CD4-positive, alpha-beta memory T cell (primary cell): Measurements from ENCODE around the gene FAM9C. TPM values are rescaled to one million over a fixed set of nuclear protein-coding genes. Genes with fewer than 3 reads are reported as not detected.

ENCODE experiments used
- CTCF ChIA-PET: fragments of 350-600 bp; sonication (Branson Sonifier 250); formaldehyde crosslinking; loops from one replicate; lab custom pipeline; 2021; ENCODE audit warnings: inconsistent platforms; ENCODE audit not compliant: partially characterized antibody; lab: Charles Lee
- POLR2A ChIA-PET: fragments of 350-600 bp; sonication (Branson Sonifier 250); formaldehyde crosslinking; loops from one replicate; lab custom pipeline; 2021; ENCODE audit not compliant: partially characterized antibody; lab: Charles Lee
- DNase-seq, 5 donors: peaks; one replicate each; pipeline versions ENCODE4 v3.0.0 to v3.0.0-alpha.2; 2020 to 2022; ENCODE audit warnings: mixed read lengths in 1 of 5
- H3K27ac ChIP-seq: one replicate; pipeline ENCODE4 v1.7.0; 2013; ENCODE audit warnings: low read depth, low read length
- H3K27me3 ChIP-seq: 2 replicates; pipeline ENCODE4 v1.7.0; 2013; ENCODE audit warnings: mild to moderate bottlenecking, low read length, moderate library complexity; ENCODE audit not compliant: insufficient read depth
- H3K36me3 ChIP-seq: 2 replicates; pipeline ENCODE4 v1.7.0; 2013; ENCODE audit warnings: mild to moderate bottlenecking, low read length, moderate library complexity; ENCODE audit not compliant: insufficient read depth
- H3K4me1 ChIP-seq: 2 replicates; pipeline ENCODE4 v1.7.0; 2013; ENCODE audit warnings: mild to moderate bottlenecking, low read length, moderate library complexity; ENCODE audit not compliant: insufficient read depth
- H3K4me3 ChIP-seq, 2 donors: one replicate each; pipeline ENCODE4 v1.7.0; 2013; ENCODE audit warnings: low read length in 2 of 2, mild to moderate bottlenecking in 1 of 2
- H3K9me3 ChIP-seq, 2 donors: one replicate each; pipeline ENCODE4 v1.7.0; 2013; ENCODE audit warnings: low read length in 2 of 2, control low read depth in 1 of 2; ENCODE audit not compliant: control insufficient read depth in 1 of 2
- H3K27ac Mint-ChIP-seq, 7 donors: one replicate each; pipeline ENCODE4 v1.8.0; 2020 to 2021; ENCODE audit warnings: mixed read lengths in 7 of 7, mild to moderate bottlenecking in 6 of 7, inconsistent platforms in 3 of 7, moderate library complexity in 3 of 7
- H3K27me3 Mint-ChIP-seq, 2 donors: one replicate each; pipeline ENCODE4 v1.8.0; 2020 to 2021; ENCODE audit warnings: mixed read lengths in 2 of 2
- H3K36me3 Mint-ChIP-seq, 2 donors: one replicate each; pipeline ENCODE4 v1.8.0; 2020 to 2021; ENCODE audit warnings: mixed read lengths in 2 of 2, inconsistent platforms in 1 of 2, mild to moderate bottlenecking in 1 of 2
- H3K4me1 Mint-ChIP-seq, 4 donors: one replicate each; pipeline ENCODE4 v1.8.0; 2020 to 2021; ENCODE audit warnings: mixed read lengths in 4 of 4, mild to moderate bottlenecking in 1 of 4
- H3K4me3 Mint-ChIP-seq, 8 donors: one replicate each; pipeline ENCODE4 v1.8.0; 2020 to 2021; ENCODE audit warnings: mixed read lengths in 8 of 8, mild to moderate bottlenecking in 7 of 8, moderate library complexity in 6 of 8, inconsistent platforms in 3 of 8
- H3K9me3 Mint-ChIP-seq, 8 donors: one replicate each; pipeline ENCODE4 v1.8.0; 2020 to 2021; ENCODE audit warnings: mixed read lengths in 8 of 8, mild to moderate bottlenecking in 5 of 8, inconsistent platforms in 3 of 8, moderate library complexity in 1 of 8
- intact Hi-C: fragments of 100-400 bp; cut with micrococcal nuclease; formaldehyde crosslinking; loops from one replicate; pipeline ENCODE4 v1.15.1; 2023
- polyA plus RNA-seq, 2 donors: library from polyadenylated mRNA; unstranded; fragments of 300-500 nt; fragmentation: Illumina TruSeq; gene quantifications; one replicate each; pipeline ENCODE4 v1.2.3, GENCODE V29; 2021
- total RNA-seq, 2 experiments: library from RNA; stranded (reverse); gene quantifications; one replicate each; pipeline ENCODE4 v1.2.3, GENCODE V29; 2021

FAM9C gene
- total and polyA plus RNA-seq, 4 experiments from 2014 or later: 0.34 TPM; not detected in 3

- no peaks in the 10 kb centered on the region for H3K27me3 Mint-ChIP-seq
- peaks cover 11 to 12% of the 10 kb centered on the region in 2 donors for H3K36me3 Mint-ChIP-seq
- peak overlapping the region in 2 of 7 donors; percentile 10 to 43 for H3K27ac Mint-ChIP-seq
- no peaks in the 10 kb centered on the region for H3K9me3 ChIP-seq
- intact Hi-C loops: no loop called here
- peak overlapping the region in 3 of 8 donors; percentile 8 to 43 (median 36) for H3K4me3 Mint-ChIP-seq
- ChIA-PET CTCF (interaction anchor here (1.1 to 1.4 kb wide), 2 partner anchors 8 to 53 kb away, joined by 3 to 6 read pairs; no protein-coding TSS in a partner anchor), POLR2A (interaction anchor here (1.0 to 1.6 kb wide), 8 partner anchors 8 to 81 kb away, joined by 3 to 12 read pairs (median 6); no protein-coding TSS in a partner anchor)
- H3K4me1 Mint-ChIP-seq: peaks cover 28 to 56% (median 45%) of the 10 kb centered on the region in 4 donors
- no peak overlapping the region for H3K27ac ChIP-seq
- no peak overlapping the region for H3K4me3 ChIP-seq
- H3K4me1 ChIP-seq: peaks cover 39% of the 10 kb centered on the region
- peaks cover 0 to 25% (median 16%) of the 10 kb centered on the region in 8 donors for H3K9me3 Mint-ChIP-seq
- no peak for DNase-seq
- no peaks in the 10 kb centered on the region for H3K36me3 ChIP-seq
- H3K27me3 ChIP-seq: no peaks in the 10 kb centered on the region
Measured at GRCh38 chrX:13059637-13060499, 15.4 kb upstream of the FAM9C start.

GRCh38 chrX:13055486-13055885, 11.1 kb upstream of the FAM9C start:
- peak overlapping the region in 1 of 8 donors; percentile 10 for H3K4me3 Mint-ChIP-seq
- no peaks in the 10 kb centered on the region for H3K36me3 ChIP-seq
- no peaks in the 10 kb centered on the region for H3K27me3 ChIP-seq
- peaks cover 41 to 81% (median 60%) of the 10 kb centered on the region in 4 donors for H3K4me1 Mint-ChIP-seq
- H3K4me3 ChIP-seq: no peak overlapping the region
- no peak for DNase-seq
- no peaks in the 10 kb centered on the region for H3K27me3 Mint-ChIP-seq
- H3K36me3 Mint-ChIP-seq: peaks cover 0 to 7% of the 10 kb centered on the region in 2 donors
- intact Hi-C loops: no loop called here
- ChIA-PET CTCF (no interaction called here), POLR2A (no interaction called here)
- no peak overlapping the region for H3K27ac ChIP-seq
- H3K27ac Mint-ChIP-seq: peak overlapping the region in 4 of 7 donors; percentile 10 to 39 (median 18)
- H3K4me1 ChIP-seq: peaks cover 64% of the 10 kb centered on the region
- H3K9me3 Mint-ChIP-seq: peaks cover 0 to 4% (median 1%) of the 10 kb centered on the region in 8 donors
- H3K9me3 ChIP-seq: no peaks in the 10 kb centered on the region

GRCh38 chrX:13053171-13053570, 8.8 kb upstream of the FAM9C start:
- Histone ChIP-seq H3K27me3 (no peaks in the 10 kb centered on the region), H3K4me3 (no peak overlapping the region), H3K27ac (peak overlapping the region; percentile 42), H3K9me3 (no peaks in the 10 kb centered on the region), H3K36me3 (no peaks in the 10 kb centered on the region), H3K4me1 (peaks cover 73% of the 10 kb centered on the region)
- peak overlapping the region in 2 of 8 donors; percentile 10 to 17 for H3K4me3 Mint-ChIP-seq
- peaks cover 0 to 7% of the 10 kb centered on the region in 2 donors for H3K36me3 Mint-ChIP-seq
- POLR2A ChIA-PET: interaction anchor here (0.7 to 8.3 kb wide), 7 partner anchors 22 to 106 kb away, joined by 3 to 220 read pairs (median 21); partner anchors contain the start of gene TMSB4X
- peak overlapping the region; percentile 83 to 95 (median 90) for H3K27ac Mint-ChIP-seq
- DNase-seq: no peak
- intact Hi-C loops: loop anchor here (2.0 to 5.0 kb wide), 2 partner anchors 22 to 41 kb away; no protein-coding TSS in a partner anchor
- CTCF ChIA-PET: interaction anchor here (1.3 to 4.8 kb wide), 3 partner anchors 34 to 102 kb away, joined by 3 to 35 read pairs (median 11); no protein-coding TSS in a partner anchor
- peaks cover 42 to 82% (median 64%) of the 10 kb centered on the region in 4 donors for H3K4me1 Mint-ChIP-seq
- H3K27me3 Mint-ChIP-seq: no peaks in the 10 kb centered on the region
- peaks cover 0 to 4% (median under 1%) of the 10 kb centered on the region in 8 donors for H3K9me3 Mint-ChIP-seq

GRCh38 chrX:13051529-13052172, 7.2 kb upstream of the FAM9C start:
- Mint-ChIP-seq H3K27ac (peak overlapping the region; percentile 85 to 97 (median 95)), H3K4me1 (peaks cover 47 to 87% (median 65%) of the 10 kb centered on the region in 4 donors), H3K4me3 (peak overlapping the region in 7 of 8 donors; percentile 10 to 80 (median 52)), H3K36me3 (peaks cover 0 to 7% of the 10 kb centered on the region in 2 donors), H3K9me3 (peaks cover 0 to 4% (median 0%) of the 10 kb centered on the region in 8 donors), H3K27me3 (no peaks in the 10 kb centered on the region)
- Histone ChIP-seq H3K9me3 (no peaks in the 10 kb centered on the region), H3K4me1 (peaks cover 88% of the 10 kb centered on the region), H3K36me3 (no peaks in the 10 kb centered on the region), H3K27ac (peak overlapping the region; percentile 42), H3K27me3 (no peaks in the 10 kb centered on the region), H3K4me3 (no peak overlapping the region)
- intact Hi-C loops: loop anchor here (1.0 to 5.0 kb wide), 5 partner anchors 21 to 104 kb away; no protein-coding TSS in a partner anchor
- ChIA-PET CTCF (interaction anchor here (0.8 to 4.8 kb wide), 27 partner anchors 9 to 106 kb away, joined by 3 to 35 read pairs (median 5); no protein-coding TSS in a partner anchor), POLR2A (interaction anchor here (0.6 to 8.3 kb wide), 33 partner anchors 9 to 436 kb away, joined by 3 to 220 read pairs (median 7); partner anchors contain the start of gene TMSB4X)
- DNase-seq: peak; percentile 61 to 71 (median 70)

- no peaks in the 10 kb centered on the region for H3K9me3 ChIP-seq
- H3K4me1 Mint-ChIP-seq: peaks cover 45 to 89% (median 67%) of the 10 kb centered on the region in 4 donors
- H3K27ac Mint-ChIP-seq: peak overlapping the region; percentile 85 to 97 (median 95)
- ChIA-PET CTCF (interaction anchor here (0.9 to 4.8 kb wide), 26 partner anchors 9 to 106 kb away, joined by 3 to 35 read pairs (median 6); no protein-coding TSS in a partner anchor), POLR2A (interaction anchor here (0.6 to 8.3 kb wide), 30 partner anchors 10 to 437 kb away, joined by 3 to 220 read pairs (median 8); partner anchors contain the start of gene TMSB4X)
- H3K27me3 Mint-ChIP-seq: no peaks in the 10 kb centered on the region
- no peaks in the 10 kb centered on the region for H3K27me3 ChIP-seq
- H3K36me3 Mint-ChIP-seq: peaks cover 0 to 6% of the 10 kb centered on the region in 2 donors
- H3K9me3 Mint-ChIP-seq: peaks cover 0 to 4% (median 0%) of the 10 kb centered on the region in 8 donors
- H3K36me3 ChIP-seq: no peaks in the 10 kb centered on the region
- intact Hi-C loops: loop anchor here (1.0 to 5.0 kb wide), 3 partner anchors 20 to 39 kb away; no protein-coding TSS in a partner anchor
- H3K4me1 ChIP-seq: peaks cover 91% of the 10 kb centered on the region
- H3K4me3 Mint-ChIP-seq: peak overlapping the region in 7 of 8 donors; percentile 17 to 80 (median 52)
- no peak for DNase-seq
- peak overlapping the region; percentile 42 for H3K27ac ChIP-seq
- H3K4me3 ChIP-seq: no peak overlapping the region
Measured at GRCh38 chrX:13051167-13051528, 6.7 kb upstream of the FAM9C start.

GRCh38 chrX:13050151-13050550, 5.7 kb upstream of the FAM9C start:
- Histone ChIP-seq H3K36me3 (no peaks in the 10 kb centered on the region), H3K4me3 (no peak overlapping the region), H3K4me1 (peaks cover 86% of the 10 kb centered on the region), H3K27me3 (no peaks in the 10 kb centered on the region), H3K27ac (peak overlapping the region; percentile 42), H3K9me3 (no peaks in the 10 kb centered on the region)
- H3K27me3 Mint-ChIP-seq: no peaks in the 10 kb centered on the region
- peak overlapping the region; percentile 76 to 97 (median 93) for H3K27ac Mint-ChIP-seq
- H3K36me3 Mint-ChIP-seq: peaks cover 0 to 5% of the 10 kb centered on the region in 2 donors
- no peak for DNase-seq
- intact Hi-C loops: loop anchor here (2.0 to 5.0 kb wide), 2 partner anchors 19 to 38 kb away; no protein-coding TSS in a partner anchor
- CTCF ChIA-PET: interaction anchor here (1.0 to 4.8 kb wide), 5 partner anchors 36 to 103 kb away, joined by 3 to 35 read pairs (median 8); no protein-coding TSS in a partner anchor
- peaks cover 38 to 86% (median 62%) of the 10 kb centered on the region in 4 donors for H3K4me1 Mint-ChIP-seq
- peak overlapping the region in 4 of 8 donors; percentile 6 to 72 (median 60) for H3K4me3 Mint-ChIP-seq
- peaks cover 0 to 4% (median 0%) of the 10 kb centered on the region in 8 donors for H3K9me3 Mint-ChIP-seq
- POLR2A ChIA-PET: interaction anchor here (0.5 to 8.3 kb wide), 14 partner anchors 8 to 100 kb away, joined by 3 to 220 read pairs (median 7); partner anchors contain the start of gene TMSB4X
